ENCODE results near the gene TJAP1.

DNA sequence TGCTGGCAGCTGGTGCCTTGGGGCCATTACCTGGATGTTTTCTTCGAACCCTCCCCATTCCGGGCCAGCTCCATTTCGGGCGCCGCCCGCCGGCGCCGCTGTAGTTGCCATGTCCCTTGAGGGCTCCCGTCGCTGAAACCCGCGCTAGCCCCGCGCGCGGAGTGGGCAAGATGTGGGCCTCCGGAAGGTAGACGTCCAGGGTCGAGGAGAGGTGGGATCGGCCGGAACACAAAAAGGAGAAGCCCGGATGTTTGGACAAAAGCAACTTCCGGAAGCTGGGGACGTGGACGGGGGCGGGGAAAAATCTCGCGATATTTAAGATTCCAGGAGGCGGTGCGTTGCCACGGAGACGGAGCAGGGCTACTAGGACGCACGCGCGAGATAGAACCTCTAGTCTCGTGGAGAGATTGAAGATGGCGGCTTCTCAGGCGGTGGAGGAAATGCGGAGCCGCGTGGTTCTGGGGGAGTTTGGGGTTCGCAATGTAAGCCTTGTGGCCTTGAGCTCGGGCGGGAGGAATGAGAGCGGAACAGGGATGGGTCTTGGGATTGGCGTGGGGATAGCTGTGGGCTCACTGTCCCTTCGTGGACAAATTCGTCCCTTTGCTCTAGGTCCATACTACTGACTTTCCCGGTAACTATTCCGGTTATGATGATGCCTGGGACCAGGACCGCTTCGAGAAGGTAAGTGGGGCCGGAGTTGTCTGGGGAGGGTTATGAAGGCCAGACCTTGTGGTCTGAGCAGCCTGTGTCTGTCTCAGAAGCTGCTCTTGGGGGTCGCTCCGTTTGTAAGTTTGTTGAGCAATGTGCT is 39.5 kb downstream of the TJAP1 start, which contains the start of the genes POLR1C and YIPF3:
- TF ChIP-seq POLR2A (IDR thresholded peaks at IDR 0.05): peak; percentile 28
- TF ChIP-seq, protein P1, sequence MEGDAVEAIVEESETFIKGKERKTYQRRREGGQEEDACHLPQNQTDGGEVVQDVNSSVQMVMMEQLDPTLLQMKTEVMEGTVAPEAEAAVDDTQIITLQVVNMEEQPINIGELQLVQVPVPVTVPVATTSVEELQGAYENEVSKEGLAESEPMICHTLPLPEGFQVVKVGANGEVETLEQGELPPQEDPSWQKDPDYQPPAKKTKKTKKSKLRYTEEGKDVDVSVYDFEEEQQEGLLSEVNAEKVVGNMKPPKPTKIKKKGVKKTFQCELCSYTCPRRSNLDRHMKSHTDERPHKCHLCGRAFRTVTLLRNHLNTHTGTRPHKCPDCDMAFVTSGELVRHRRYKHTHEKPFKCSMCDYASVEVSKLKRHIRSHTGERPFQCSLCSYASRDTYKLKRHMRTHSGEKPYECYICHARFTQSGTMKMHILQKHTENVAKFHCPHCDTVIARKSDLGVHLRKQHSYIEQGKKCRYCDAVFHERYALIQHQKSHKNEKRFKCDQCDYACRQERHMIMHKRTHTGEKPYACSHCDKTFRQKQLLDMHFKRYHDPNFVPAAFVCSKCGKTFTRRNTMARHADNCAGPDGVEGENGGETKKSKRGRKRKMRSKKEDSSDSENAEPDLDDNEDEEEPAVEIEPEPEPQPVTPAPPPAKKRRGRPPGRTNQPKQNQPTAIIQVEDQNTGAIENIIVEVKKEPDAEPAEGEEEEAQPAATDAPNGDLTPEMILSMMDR (IDR thresholded peaks at IDR 0.05): no peak
